Heart left ventricle (tissue), 16 donors: ENCODE measurements around the gene FZR1. TPM values are rescaled to one million over a fixed set of nuclear protein-coding genes. Genes with fewer than 3 reads are reported as not detected.

Experiments
- ATAC-seq, 4 donors: fragments of 200-7000 bp; cut with Tn5 transposase; one replicate each; pipeline ENCODE4 v1.9.1; 2020 to 2022; ENCODE audit warnings: moderate library complexity in 4 of 4, mild to moderate bottlenecking in 3 of 4, moderate number of reproducible peaks in 1 of 4
- DNase-seq, 5 donors: peaks; one replicate each; pipeline ENCODE4 v3.0.0-alpha.2; 2020
- H3K27ac ChIP-seq, 12 donors: fragments of 200-600 bp; sonication (generic) in 4 of 12; one replicate each; pipeline versions ENCODE4 v1.5.0 to v1.8.0; 2016 to 2022; ENCODE audit warnings: mild to moderate bottlenecking in 2 of 12
- H3K27me3 ChIP-seq, 9 donors: fragments of 200-600 bp; sonication (generic) in 2 of 9; one replicate each; pipeline versions ENCODE4 v1.5.1 to v1.8.0; 2016 to 2022; ENCODE audit warnings: mild to moderate bottlenecking in 3 of 9
- H3K36me3 ChIP-seq, 9 donors: fragments of 200-600 bp; sonication (generic) in 2 of 9; one replicate each; pipeline versions ENCODE4 v1.5.0 to v1.8.0; 2018 to 2022; ENCODE audit warnings: mild to moderate bottlenecking in 2 of 9
- H3K4me1 ChIP-seq, 12 donors: fragments of 200-600 bp; sonication (generic) in 4 of 12; one replicate each; pipeline versions ENCODE4 v1.5.0 to v1.8.0; 2016 to 2022; ENCODE audit warnings: mild to moderate bottlenecking in 3 of 12
- H3K4me3 ChIP-seq, 12 donors: fragments of 200-600 bp; sonication (generic) in 4 of 12; one replicate each; pipeline versions ENCODE4 v1.5.0 to v1.8.0; 2017 to 2022; ENCODE audit warnings: mild to moderate bottlenecking in 9 of 12, moderate library complexity in 4 of 12
- H3K9me3 ChIP-seq, 12 donors: fragments of 200-600 bp; sonication (generic) in 4 of 12; one replicate each; pipeline versions ENCODE4 v1.5.0 to v1.8.0; 2016 to 2022; ENCODE audit warnings: mild to moderate bottlenecking in 1 of 12
- POLR2A ChIP-seq, 2 donors: fragments of 450-650 bp; IDR thresholded peaks; one replicate each; pipeline ENCODE4 v1.6.1; 2017; ENCODE audit warnings: antibody characterized with exemption in 2 of 2, mild to moderate bottlenecking in 2 of 2, moderate library complexity in 2 of 2
- WGBS, 4 donors: extraction: QIAGEN DNeasy Blood & Tissue Kit in 2 of 4; methylation state at CpG; one replicate each; pipeline versions ENCODE4 v1.1.5 to v1.1.7; 2013 to 2018; 5-methylcytosine and 5-hydroxymethylcytosine counted together
- intact Hi-C, 10 donors: fragments of 100-400 bp; cut with DNase I; formaldehyde crosslinking; loops; one replicate each; pipeline versions ENCODE4 v1.11.1 to v1.14.2; 2022
- polyA plus RNA-seq, 2 donors: library from polyadenylated mRNA; stranded (reverse); fragments of 200-250 nt; gene quantifications; one replicate each; pipeline ENCODE4 v1.2.3, GENCODE V29; 2013
- total RNA-seq, 9 donors: library from RNA; depleted of rRNA in 2 of 9; stranded (reverse); fragments of >200 nt in 2 of 9; fragmentation: NEBNext Ultra II Directional in 3 of 9; extraction: Animal tissue kit (Norgen Biotek cat#: 25700) in 3 of 9; gene quantifications; one replicate each; pipeline versions ENCODE4 v1.1.0 to v1.2.4, GENCODE V29; 2016 to 2023
- TF ChIP-seq, protein P1 (sequence below), 12 donors: fragments of 200-600 bp; sonication (generic) in 4 of 12; IDR thresholded peaks; one replicate each; pipeline versions ENCODE4 v1.5.0 to v1.8.0; 2018 to 2022; ENCODE audit warnings: antibody characterized with exemption in 12 of 12, mild to moderate bottlenecking in 5 of 12
- donor health status: ischemic (EF 13 %, LVEDD 7.1; RV severe dilation, severe dysfunction).
- donor health status: healthy with polysubstance abuse.
- donor health status: DM: no; HTN: yes; CAD: no.
- donor health status: DM: no; HTN: no; CAD: no.
- donor health status: ischemic (EF 25% LVEDD 6.9; RV normal size, moderate dysfunction).
- donor health status: ischemic (EF 25% LVEDD 5.7; RV mildly dilated, moderate dysfunction).
- donor health status: healthy.
- donor health status: DM: yes; HTN: yes; CAD: no.
- donor health status: ischemic (EF 35%, LVEDD 5.7; RV mildly dilated, moderate dysfunction).
- donor health status: nonischemic (EF 11% LVEDD 7.7; RV severe dilation, severe dysfunction).
- donor health status: DM: yes; HTN: yes; CAD: no.
- donor health status: PGD.
- donor health status: ischemic (EF 29% LVEDD 5.4; RV normal size, mild dysfunction).
- donor health status: nonischemic (EF 23%, LVEDD 6.1; RV moderate dilation, normal function).

FZR1 gene
- total and polyA plus RNA-seq, 11 donors: 13.9 to 41.0 (median 23.5) TPM

DNA sequence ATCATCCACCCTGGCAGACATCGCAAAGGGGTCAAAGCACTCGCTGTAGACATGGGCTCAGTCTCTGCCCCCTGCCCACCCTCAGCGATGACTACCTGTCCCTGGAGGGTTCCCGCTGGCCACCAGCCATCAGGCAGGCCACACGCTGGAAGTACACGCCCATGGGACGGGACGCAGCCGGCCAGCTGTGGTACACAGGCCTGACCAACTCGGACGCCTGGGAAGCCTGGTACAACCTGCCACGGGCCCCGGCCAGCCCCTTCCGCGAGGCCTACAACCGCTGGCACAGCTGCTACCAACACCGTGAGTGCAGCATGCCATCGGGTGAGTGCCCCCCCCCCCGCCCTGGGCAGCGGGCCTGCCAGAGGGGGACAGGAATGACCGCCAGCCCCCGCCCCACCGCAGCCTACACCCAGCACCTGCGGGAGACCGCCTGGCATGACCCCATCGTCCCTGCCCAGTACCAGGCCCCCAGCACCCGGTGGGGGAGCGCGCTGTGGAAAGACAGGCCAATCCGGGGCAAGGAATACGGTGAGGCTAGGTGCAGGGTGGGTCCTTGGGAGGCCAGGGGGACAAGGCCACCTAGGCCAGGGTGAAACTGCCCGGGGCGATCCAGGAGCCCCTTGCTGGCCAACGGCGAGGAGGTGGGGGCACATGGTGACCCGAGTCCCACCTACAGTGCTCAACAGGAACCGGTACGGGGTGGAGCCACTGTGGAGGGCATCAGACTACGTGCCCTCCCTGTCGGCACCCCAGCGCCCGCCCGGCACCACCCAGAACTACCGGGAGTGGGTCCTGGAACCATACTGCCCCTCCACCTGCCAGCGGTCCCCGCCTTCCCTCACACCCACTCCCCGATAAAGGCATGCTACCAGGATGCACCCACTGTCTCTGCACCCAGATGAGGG, 37.3 kb downstream of the FZR1 start:
- Histone ChIP-seq H3K27ac (no peak overlapping the region), H3K27me3 (no peaks in the 10 kb centered on the region), H3K4me1 (peaks cover 0 to 11% (median 0%) of the 10 kb centered on the region in 12 donors), H3K36me3 (peaks cover 0 to 49% (median 14%) of the 10 kb centered on the region in 9 donors), H3K9me3 (no peaks in the 10 kb centered on the region), H3K4me3 (no peak overlapping the region)
- 80 to 90% (median 85%) methylated on average over 30 to 47 of the region's 47 CpGs for WGBS, 4 donors
- intact Hi-C loops: loop anchor here in 1 of 10 donors (2.0 to 10.0 kb wide), 2 partner anchors 75 to 161 kb away; partner anchors contain the start of genes PIP5K1C and TJP3
- DNase-seq (peak in 2 of 5 donors; percentile 58 to 67), ATAC-seq (peak in 3 of 4 donors; percentile 8 to 22 (median 21))
- no peak for TF ChIP-seq POLR2A (IDR thresholded peaks at IDR 0.05)
- TF ChIP-seq, protein P1, sequence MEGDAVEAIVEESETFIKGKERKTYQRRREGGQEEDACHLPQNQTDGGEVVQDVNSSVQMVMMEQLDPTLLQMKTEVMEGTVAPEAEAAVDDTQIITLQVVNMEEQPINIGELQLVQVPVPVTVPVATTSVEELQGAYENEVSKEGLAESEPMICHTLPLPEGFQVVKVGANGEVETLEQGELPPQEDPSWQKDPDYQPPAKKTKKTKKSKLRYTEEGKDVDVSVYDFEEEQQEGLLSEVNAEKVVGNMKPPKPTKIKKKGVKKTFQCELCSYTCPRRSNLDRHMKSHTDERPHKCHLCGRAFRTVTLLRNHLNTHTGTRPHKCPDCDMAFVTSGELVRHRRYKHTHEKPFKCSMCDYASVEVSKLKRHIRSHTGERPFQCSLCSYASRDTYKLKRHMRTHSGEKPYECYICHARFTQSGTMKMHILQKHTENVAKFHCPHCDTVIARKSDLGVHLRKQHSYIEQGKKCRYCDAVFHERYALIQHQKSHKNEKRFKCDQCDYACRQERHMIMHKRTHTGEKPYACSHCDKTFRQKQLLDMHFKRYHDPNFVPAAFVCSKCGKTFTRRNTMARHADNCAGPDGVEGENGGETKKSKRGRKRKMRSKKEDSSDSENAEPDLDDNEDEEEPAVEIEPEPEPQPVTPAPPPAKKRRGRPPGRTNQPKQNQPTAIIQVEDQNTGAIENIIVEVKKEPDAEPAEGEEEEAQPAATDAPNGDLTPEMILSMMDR (IDR thresholded peaks at IDR 0.05): no peak

DNA sequence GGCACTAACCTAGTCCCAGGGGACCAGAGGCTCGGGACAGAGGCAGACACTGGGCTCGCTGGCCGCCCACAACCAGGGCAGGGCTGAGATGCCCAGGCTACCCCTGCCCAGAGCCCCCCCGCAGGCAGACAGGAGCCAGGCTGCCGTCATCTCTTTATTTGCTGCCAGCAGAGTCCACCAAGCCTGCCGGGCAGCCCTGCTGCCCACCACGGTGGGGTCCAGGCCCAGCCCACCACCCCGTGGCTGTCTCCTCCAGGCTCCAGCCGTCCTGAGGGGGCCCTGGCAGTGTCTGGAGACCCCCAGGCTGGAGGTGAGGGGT, 37.9 kb downstream of the FZR1 start:
- intact Hi-C loops: loop anchor here in 1 of 10 donors (2.0 to 10.0 kb wide), 2 partner anchors 75 to 161 kb away; partner anchors contain the start of genes PIP5K1C and TJP3
- TF ChIP-seq POLR2A (IDR thresholded peaks at IDR 0.05): no peak
- TF ChIP-seq, protein P1 (IDR thresholded peaks at IDR 0.05): no peak
- Histone ChIP-seq H3K4me1 (peaks cover 0 to 8% (median 0%) of the 10 kb centered on the region in 12 donors), H3K27ac (no peak overlapping the region), H3K9me3 (no peaks in the 10 kb centered on the region), H3K4me3 (no peak overlapping the region), H3K36me3 (peaks cover 0 to 55% (median 12%) of the 10 kb centered on the region in 9 donors), H3K27me3 (no peaks in the 10 kb centered on the region)
- ATAC-seq: no peak
- DNase-seq: no peak
- 76 to 87% (median 85%) methylated on average over 4 to 9 of the region's 9 CpGs for WGBS, 4 donors

DNA sequence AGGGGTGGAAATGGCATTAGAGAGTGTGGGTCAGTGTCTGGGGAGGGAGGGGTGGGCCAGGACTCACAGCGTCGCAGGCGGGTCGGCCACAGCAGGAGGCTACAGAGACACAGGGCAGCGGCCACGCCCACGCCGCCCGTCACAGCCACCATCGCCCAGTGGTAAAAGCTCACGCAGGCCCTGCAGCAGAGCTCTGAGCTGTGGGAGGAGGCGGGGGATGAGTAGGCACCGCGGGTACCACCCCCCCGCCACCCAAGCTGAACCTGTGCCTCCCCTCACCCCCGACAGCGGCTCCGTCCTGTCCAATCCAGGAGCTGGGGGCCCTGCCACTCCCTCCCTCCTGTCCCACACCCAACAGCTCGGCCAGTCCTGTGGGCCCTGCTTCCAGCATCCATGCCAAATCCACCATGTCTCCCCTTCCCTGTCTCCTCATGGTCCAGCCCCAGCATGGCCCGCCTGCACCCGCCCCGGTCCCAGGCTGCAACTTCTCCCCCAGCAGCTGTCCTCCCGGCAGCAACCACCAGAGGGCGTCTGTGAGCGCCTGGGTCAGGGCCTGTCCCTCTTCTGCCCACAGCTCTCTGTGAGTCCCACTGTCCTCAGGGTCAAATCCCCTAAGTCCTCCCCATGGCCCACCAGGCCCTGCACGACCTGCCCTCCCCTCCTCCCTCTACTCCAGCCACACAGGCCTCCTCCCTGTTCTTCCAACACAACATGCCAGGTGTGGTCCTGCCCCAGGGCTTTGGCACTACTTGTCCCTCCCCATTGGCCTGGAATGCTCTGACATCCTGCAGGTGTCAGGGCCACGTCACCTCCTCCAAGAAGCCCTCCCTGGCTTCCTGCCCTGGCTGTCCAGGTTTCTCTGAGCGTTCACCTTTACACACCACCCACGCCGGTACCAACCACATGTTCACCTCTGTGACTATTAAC, 38.9 kb downstream of the FZR1 start:
- H3K27ac ChIP-seq: no peak overlapping the region
- DNase-seq: peak; percentile 62 to 87 (median 68)
- H3K4me1 ChIP-seq: peaks cover 0 to 9% (median 0%) of the 10 kb centered on the region in 12 donors
- no peaks in the 10 kb centered on the region for H3K27me3 ChIP-seq
- no peak for TF ChIP-seq POLR2A (IDR thresholded peaks at IDR 0.05)
- TF ChIP-seq, protein P1 (IDR thresholded peaks at IDR 0.05): peak; percentile 74 to 97 (median 90)
- no peaks in the 10 kb centered on the region for H3K9me3 ChIP-seq
- intact Hi-C loops: loop anchor here in 5 of 10 donors (1.0 to 10.0 kb wide), 5 partner anchors 72 to 162 kb away; partner anchors contain the start of genes TJP3 (in 2 of the 5) and PIP5K1C (in 1 of the 5)
- ATAC-seq: peak; percentile 18 to 69 (median 62)
- WGBS, 4 donors: 68 to 71% (median 69%) methylated on average over 29 to 30 of the region's 30 CpGs
- peaks cover 0 to 62% (median 11%) of the 10 kb centered on the region in 9 donors for H3K36me3 ChIP-seq
- H3K4me3 ChIP-seq: no peak overlapping the region
